GM12864 (cell line): ENCODE measurements around the gene C22orf42.

Experiments used
- DNase-seq: peaks from one replicate; pipeline ENCODE4 v3.0.0-alpha.2; 2011; ENCODE audit warnings: low read depth
- H3K4me3 ChIP-seq: 2 replicates; pipeline ENCODE4 v1.5.1; 2011; ENCODE audit warnings: mild to moderate bottlenecking, low read depth, low read length, control low read depth
- CTCF ChIP-seq: IDR thresholded peaks from 2 replicates; pipeline ENCODE4 v1.5.1; 2011; ENCODE audit warnings: low read depth, mild to moderate bottlenecking, moderate library complexity, low read length, control low read depth, inconsistent platforms; ENCODE audit errors: missing control alignments

C22orf42 gene

DNA sequence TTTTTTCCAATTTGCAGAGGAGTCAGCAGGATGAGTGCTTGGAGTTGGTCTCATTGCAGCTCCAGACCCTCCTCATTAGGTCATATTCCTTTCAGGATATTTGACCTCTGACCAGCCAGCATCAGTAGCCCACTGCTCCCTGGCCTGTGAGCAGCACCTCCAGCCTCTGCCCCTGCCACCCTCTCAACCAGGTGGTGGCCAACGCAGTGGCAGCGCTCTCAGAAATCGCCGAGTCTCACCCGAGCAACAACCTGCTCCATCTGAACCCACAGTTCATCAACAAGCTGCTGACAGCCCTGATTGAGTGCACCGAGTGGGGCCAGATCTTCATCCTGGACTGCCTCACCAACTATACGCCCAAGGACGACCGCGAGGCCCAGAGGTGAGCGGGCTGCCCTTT is 27.0 kb downstream of the C22orf42 start:
- TF ChIP-seq CTCF, result no peak
- no peak overlapping the region for H3K4me3 ChIP-seq
- no peak for DNase-seq

- no peak for TF ChIP-seq CTCF
- no peak for DNase-seq
Measured at GRCh38 chr22:32130464-32130863, 28.6 kb downstream of the C22orf42 start.

GRCh38 chr22:32127904-32128303 is 31.2 kb downstream of the C22orf42 start:
- H3K4me3 ChIP-seq, result no peak overlapping the region
- DNase-seq, result no peak
- peak; percentile 8 for TF ChIP-seq CTCF

More at GRCh38 chr22:32130464-32130863, 28.6 kb downstream of the C22orf42 start:
- H3K4me3 ChIP-seq, result no peak overlapping the region

DNA sequence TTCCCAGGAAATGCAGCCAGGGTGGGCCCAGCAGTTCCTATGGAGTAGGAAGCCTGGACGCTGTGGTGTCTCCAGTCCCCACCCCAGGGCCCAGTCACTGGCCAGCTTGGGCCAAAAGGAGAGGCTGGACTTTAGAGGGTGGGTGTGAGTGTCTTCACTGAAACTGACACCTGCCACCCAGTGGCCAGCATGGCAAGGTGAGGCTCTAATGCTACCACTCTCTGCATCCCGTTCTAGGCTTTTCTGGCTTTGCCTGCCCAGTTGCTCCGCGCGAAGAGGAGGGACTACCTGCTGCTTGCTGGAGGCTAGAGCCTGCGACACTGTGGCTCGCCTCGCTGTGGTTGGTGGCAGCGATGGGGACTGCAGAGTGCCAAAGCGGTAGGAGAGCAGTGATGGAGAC is 35.4 kb downstream of the C22orf42 start:
- DNase-seq, result no peak
- TF ChIP-seq CTCF, result peak; percentile 33
- no peak overlapping the region for H3K4me3 ChIP-seq

DNA sequence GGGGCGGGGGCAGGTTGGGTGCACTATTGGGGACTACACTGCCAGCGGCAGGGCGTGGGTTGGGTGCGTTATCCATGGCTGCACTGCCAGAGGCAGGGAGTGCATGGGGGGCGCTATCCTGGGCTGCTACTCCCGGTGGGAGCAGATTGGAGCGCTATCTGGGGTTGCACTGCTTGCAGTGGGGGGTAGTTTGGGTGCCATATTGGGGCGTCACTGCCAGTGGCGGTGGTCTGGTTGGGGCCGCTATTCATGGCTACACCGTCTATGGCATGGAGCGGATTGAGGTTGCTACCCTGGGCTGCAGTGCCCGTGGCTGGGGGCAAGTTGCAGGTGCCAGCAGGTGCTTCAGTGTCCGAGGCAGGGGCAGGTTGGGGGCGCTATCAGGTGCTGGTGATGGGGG is 36.2 kb downstream of the C22orf42 start:
- no peak overlapping the region for H3K4me3 ChIP-seq
- no peak for DNase-seq
- no peak for TF ChIP-seq CTCF

GRCh38 chr22:32120603-32121002 is 38.5 kb downstream of the C22orf42 start:
- DNase-seq, result no peak
- no peak overlapping the region for H3K4me3 ChIP-seq
- no peak for TF ChIP-seq CTCF

DNA sequence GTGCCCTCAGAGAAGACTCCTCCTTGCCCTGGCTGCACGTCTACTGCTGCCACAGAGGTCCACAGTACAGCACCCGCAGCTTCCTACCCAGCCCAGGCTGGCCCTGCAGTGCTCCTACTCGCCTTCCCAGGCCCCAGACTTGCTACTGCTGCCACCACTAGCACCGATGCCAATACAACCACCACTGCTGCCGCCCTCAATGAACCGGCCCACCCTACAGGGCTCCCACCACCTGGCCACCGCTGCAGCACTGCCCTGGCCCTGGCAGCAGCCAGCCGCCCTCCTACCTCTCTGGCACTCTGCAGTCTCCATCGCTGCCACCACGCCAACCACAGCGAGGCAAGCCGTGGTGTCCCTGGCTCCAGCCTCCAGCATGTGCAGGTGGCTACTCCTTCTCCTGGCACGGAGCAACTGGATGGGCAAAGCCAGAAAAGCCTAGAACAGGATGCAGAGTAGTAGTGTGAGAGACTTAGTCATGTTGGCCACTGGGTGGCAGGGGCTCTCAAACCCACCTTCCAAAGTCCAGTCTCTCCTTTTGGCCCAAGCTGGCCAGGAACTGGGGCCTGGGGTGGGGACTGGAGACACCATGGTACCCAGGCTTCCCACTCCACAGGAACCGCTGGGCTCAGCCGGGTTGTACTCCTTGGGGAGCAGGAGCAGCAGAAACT is 39.4 kb downstream of the C22orf42 start:
- no peak overlapping the region for H3K4me3 ChIP-seq
- no peak for DNase-seq
- TF ChIP-seq CTCF, result no peak
